HG02610 (cell line): ENCODE results near the gene NR5A2.

Source experiments
- ATAC-seq: cut with Tn5 transposase; IDR thresholded peaks from one replicate; pipeline ENCODE4 v1.9.1; 2021; ENCODE audit warnings: mild to moderate bottlenecking, moderate library complexity; ENCODE audit not compliant: unreplicated experiment

NR5A2 gene

DNA sequence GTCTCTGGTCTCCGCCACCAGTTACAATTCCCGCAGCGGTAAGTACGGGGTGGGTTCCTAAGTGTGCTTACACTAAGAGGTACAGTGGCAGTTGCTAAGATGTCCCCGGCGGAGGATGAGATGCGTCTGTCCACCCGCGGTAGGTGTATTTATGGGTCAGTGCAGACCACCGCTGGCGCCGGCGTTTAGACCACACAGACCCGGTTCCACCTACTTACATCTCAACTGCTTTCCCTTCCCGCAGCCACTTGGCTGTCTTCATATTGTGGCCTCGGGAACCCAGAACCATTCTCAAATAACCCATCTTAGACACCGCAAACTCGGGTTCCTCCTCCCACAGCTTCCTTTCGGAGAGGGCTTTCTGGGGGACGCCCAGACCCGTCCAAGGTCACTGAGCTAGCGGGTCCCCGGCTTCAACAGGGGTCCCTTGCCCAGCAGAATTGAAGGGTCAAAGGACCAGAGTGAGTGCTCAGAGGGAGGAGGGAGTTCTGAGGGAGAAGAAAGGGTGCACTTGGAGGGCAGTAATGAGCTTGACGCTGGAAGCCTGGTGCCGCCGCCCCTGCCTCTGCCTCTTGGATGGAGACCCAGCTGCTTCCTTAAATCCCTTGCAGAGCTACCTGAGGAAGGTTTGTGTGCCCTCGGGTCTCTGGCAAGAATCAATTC is 8.6 kb downstream of the NR5A2 start:
- ATAC-seq: no peak

DNA sequence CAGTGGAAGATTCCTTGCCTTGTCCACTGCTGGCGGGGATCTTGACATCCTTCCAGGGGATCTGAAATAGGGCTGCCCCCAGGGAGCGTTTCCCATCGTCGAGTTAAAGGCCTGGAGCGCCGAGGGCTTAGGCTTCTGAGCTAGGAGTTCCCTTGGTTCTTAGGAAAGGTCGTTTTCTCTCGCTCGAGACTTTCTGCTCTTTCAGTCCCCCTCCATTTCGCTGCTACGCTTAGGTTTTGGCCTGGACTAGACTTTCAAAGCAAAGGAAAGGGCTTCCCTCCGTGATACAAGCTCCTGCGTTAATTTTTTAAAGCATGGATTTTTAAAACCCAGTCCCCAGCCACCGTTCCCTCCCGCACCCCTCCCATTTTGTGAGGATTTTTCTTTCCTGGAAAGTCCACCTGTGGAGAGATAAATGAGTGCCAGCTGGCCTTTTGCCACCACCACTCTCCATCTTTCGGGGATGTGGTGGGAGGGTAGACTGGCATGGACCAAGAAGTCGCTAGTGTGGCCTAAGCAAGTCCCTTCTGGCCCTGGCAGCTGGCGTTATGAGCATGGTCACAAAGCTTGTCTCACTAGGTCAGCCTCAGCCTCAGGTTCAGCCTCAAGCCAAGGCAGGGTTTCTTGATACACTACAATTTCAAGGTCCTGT is 9.2 kb downstream of the NR5A2 start:
- ATAC-seq: no peak

DNA sequence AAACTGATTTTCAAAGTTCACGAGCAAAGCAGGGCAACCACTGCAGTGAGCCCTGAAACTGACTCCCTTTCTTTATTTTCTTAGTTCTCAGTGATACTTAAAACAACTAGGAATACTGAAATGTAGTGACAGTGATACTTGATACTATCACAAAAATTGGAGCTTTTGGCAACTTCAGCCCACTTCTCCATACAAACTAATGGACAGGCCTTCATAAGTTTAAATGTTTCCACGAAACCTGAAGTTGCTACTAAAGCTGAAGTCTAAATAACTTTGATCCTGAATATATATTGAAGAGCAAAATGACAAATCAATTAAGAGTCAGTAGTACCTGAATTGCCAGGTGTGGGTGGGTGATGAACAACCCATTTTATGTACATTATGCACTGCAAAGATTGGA is 10.0 kb downstream of the NR5A2 start:
- ATAC-seq: no peak

DNA sequence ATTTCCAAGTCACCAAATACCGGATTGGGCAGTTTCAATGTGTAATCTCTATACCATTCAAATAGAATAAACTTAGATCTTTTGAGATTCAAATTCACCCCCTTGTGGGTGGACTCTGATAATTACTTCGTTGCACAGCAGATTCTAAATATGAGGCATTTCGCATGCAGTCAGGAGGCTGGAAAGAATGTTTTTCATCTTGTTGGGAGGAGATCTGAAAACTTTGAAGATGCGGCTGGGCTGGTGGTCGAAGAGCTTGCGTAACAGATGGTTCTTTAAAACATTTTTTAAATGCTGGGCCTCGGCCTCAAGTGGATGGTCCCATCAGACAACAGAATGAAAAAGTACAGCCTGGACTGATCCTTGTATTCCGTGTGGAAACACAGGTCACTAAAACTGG is 10.4 kb downstream of the NR5A2 start:
- ATAC-seq: no peak

DNA sequence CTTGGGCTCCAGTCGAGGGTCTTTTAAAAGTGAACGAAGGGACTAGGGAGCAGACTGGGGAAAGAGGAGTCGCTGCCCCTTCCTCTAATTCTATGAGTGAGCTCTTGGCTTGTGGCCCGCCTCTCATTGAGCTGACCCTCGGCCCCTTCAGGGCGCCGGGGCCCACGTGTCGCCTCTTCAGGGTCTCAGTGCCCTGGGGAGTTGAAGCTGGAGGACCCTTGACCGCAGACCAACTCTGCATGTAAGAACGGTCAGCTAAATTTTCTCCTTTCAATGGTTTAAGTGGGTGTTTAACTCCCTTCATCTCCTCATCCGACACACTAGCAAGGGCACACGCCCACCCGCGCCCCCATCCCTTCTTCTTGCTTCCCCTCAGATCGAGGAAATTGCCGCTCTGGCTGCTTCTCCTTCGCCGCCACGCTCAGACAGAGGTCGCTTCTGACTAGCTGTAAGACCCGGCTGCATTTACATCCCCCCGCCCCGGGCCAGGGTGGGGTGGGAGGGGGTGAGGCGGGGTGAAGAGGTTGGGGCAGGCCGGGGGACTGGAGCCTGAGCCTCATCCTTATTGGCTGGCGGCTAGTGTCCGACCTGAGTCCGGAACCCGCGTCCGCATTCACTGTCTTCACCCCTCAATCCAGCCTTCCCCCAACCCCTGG is 10.9 kb downstream of the NR5A2 start:
- no peak for ATAC-seq

DNA sequence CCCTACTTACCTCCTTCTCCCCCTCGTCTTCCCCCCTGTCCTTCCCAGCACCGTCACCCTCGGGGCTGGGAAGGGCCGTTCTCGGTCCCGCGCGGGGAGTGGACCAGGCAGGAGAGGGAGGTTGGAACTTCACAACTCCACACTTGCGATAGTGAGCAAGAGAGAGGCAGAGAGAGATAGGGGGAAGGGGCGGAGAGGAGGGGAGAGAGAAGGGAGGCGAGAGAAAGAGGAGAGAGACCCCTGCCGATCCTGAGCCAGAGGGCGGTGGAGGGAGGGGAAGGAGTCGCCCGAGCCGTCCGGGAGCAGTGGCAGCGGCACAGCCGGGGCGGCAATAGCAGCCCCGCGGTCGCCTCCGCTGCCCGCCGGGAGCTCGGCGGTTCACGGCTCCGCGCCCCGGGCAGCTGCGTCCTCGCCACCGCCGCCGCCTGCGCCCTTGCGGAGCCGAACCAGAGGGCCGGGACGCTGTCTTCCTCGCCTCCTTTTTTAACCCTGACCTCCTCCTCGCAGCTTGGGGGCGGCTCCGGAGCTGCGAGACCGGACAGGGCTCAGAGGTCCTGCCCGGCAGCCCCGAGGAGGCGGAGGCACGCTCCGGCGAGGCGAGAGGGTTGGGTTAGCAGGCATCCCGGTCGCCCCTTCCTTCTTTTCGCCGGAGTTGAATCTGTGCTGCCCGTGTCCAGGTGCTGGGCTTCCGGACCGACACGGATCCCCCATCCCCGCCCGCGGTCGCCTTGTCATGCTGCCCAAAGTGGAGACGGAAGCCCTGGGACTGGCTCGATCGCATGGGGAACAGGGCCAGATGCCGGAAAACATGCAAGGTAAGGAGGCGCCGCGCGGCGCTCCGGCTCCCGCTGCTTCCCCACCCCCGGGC is 11.7 kb downstream of the NR5A2 start:
- no peak for ATAC-seq

DNA sequence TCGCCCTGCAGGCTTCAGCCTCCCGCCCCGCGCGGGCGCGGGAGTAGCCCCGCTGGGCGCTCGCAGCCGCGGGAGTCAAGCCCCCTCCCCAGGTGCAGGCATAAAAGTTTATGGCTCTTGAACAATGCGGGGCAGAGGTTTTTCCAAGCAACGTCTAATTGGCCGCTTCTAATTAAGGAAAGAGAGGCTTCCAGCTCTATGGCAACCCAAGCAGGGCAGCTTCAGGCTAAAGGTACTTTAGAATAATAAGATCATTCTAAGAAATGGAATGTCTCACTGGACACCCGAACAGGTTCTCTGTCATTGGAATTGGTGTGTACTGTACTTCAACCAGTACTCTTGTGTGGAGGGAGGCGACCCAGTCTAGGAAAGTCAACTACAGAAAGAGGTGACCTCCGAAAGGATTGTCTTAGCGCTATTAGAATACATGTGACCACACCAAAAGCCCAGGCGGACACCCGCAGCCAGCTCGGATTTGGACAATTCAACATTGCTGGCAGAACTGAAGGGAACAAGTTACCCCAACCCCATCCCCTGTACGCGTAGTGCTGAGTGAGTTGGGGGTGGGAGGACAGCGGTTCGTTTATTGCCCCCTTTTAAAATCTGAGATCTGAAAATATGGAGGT is 12.5 kb downstream of the NR5A2 start:
- no peak for ATAC-seq

DNA sequence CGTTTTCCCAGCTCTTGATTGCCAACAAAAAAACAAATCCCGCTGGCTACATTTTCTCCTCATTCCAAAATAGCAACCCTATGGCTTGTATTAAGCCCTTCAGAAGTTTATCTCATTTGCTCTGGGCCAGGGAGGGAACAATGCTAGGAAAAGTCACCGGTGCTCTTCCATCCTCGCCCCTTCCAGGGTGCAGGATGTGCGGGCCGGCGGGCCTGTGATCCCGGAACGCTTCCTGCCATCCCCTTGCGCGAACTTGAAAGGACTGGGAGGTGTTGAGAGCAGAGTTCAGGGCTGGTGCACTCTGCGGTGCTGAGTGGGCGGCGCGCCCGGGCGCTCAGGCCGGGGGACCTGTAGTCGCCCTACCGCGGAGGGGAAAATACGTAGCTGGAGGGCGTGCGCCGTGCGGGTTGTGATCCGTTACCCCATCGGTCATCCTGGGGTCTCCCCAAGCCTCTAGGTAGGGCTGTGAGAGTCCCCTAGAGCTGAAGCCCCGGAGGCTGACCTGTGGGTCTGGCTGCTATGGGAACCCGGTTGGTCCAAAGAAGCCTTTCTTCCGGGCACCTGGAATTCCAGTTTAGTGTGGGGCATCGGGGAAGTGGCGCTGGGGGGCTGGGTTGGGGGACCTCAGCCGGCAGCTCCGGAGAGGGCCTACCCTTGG is 13.1 kb downstream of the NR5A2 start:
- ATAC-seq: no peak

DNA sequence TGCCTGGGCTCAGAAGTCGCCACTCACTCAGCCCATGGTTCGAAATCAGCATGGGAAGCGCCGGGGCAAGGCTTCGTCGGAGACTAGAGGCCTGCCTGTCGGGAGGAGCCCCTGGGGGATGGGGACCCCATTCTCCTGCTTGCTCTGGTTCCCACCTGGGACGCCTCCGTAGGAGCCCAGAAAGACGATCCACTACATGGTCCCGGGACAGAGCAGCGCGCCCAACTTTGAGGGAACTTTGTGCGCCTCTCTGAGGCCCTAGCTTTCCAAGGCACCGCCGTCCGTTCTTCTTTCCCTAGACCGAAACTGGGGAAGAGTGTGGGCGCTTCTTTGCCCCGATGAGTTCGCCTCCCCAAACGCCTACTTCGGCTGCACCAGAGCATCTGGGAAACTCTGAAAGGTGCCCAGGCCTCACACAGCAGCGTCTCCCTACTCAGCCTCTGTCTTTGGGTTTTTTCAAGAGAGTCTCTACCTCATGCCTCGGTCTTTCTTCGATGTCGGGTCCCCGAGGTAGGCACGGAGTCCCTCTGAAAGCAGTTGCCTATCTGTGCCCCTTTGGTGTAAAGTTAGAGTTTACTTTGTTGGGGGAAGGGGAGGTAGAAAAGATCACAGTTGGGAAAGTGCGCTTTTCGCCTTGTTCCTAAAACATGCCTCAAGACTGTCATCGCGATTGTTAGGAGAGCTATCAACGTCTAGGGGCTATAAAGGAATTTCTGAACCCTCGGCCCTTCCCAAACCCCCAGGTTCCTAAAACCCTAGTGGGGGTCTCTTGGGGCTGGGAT is 14.0 kb downstream of the NR5A2 start:
- no peak for ATAC-seq

DNA sequence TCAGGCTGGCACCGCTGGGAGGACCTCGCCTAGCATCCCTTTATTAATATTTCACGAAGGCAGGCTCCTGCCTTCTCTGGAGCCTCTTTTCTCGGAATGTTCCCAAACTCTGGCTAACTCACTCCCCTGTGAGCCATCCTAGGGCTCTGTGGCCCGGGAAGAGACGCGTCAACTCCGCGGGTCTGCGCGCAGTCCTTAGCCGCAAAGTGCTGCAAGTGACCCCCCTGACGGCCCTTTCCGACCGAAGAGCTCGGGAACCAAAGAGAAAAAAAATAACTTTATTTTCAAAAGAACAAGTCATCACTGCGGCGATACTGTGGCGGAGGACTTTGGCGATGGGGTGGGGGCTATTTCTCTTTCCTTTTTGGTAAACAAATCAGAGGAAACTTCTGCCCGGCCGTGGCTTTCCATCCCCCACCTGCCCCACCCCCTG is 14.6 kb downstream of the NR5A2 start:
- ATAC-seq: no peak

DNA sequence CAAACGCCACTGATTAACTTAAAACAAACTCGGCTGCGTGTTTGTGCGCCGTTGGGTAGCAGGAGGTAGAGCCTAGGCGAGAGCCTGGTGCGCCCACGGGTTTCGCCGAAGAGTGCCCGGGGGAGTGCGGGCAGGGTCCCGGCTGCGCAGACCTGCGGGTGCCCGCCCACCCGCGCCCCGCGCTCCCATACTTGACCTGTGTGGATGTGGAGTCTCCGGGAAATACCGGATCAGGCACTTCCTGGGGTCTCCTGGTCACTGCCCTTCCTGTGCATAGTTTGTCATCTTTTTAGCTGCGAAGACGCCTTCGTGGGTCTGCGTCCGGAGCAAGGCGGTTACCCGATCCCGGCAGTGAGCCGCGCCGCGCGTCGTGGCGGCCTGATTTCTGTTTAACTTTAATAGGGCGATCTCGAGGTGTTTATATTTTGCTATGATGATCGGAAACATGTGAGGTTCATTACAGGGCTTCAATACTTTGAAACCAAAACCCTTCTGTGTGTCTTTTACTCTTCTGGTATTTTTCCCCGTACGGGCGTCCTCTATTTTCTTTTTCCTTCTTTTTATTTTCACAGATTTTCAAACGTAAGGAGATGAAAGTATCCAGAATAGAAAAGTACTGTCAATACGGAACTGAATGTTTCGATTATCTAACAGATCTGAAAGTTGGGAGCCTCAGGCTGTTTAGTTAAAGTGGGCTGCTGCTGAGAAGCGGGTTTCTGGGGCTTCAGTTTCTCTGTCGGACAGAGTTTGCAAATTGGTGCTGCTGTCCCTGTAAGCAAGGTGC is 15.2 kb downstream of the NR5A2 start:
- no peak for ATAC-seq

DNA sequence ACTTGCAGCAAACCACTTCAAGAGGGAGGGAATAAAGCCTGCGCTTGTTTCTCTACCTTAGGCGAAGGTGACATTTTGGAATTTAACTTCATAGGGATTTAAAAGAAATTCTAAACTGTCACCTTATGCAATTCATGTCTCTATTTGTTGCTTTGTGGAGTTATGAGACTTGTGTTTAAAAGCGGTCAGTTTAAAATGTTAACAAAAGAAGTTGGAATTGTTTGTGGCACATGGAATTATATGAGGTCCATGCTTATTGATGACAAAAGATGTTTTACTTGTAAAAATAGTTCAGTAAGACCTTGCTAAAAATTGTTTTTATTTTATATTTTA is 15.8 kb downstream of the NR5A2 start:
- no peak for ATAC-seq

DNA sequence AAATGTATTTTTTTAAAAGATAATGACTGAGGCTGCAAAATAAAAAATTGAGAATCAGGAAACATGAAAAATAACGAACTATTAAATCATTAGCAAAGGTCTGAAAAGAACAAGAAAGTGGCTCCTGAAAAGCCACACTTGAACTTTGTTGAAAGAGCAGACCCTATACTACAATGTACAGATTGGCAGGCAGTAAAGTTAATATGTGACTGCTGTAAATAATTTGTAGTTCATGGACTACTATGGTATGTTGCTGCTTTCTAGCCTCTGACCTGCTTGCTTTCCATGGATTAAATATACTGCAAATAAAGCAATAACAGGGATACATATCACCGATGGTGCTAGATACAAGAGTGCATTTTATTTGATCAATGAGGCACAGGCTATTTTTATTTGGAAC is 18.6 kb downstream of the NR5A2 start:
- ATAC-seq: no peak

DNA sequence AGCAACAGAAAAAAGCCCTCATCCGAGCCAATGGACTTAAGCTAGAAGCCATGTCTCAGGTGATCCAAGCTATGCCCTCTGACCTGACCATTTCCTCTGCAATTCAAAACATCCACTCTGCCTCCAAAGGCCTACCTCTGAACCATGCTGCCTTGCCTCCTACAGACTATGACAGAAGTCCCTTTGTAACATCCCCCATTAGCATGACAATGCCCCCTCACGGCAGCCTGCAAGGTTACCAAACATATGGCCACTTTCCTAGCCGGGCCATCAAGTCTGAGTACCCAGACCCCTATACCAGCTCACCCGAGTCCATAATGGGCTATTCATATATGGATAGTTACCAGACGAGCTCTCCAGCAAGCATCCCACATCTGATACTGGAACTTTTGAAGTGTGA is 20.7 kb downstream of the NR5A2 start:
- ATAC-seq: no peak

DNA sequence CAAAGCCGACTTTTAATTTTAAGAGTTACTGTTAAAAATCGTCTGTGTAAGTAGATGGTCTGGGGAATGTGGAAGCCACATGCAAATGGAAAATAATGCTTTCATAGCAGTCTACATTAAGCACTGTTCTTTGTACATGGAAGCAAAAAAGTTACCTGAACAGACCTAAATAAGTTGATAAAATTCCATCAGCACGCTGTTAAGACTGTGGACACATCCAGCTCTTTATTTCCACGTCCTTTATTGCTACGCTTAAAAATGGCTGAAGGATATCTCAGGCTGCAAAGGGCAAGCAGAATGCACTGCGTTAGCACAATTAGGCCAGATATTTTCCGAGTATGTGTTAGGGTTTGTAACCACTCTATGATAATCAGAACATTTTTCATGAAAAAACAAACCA is 22.3 kb downstream of the NR5A2 start:
- ATAC-seq: no peak

DNA sequence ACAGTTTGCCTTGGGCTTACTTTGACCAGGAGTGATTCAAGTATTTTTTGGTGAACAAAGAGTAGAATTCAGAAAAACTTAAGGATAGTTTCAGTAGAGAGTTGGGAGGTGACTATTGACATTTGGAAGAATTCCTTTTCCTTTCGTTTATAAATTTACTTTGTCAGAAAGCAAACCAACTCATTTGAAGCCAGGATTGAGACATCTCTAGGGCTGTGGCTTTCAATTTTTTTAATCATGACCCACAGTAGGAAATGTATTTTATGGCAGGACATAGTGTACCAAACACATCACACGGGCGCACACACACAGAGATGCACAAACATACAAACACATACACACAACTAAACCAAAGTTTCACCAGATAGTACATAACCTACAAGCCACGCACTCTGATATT is 24.1 kb downstream of the NR5A2 start:
- ATAC-seq: no peak

DNA sequence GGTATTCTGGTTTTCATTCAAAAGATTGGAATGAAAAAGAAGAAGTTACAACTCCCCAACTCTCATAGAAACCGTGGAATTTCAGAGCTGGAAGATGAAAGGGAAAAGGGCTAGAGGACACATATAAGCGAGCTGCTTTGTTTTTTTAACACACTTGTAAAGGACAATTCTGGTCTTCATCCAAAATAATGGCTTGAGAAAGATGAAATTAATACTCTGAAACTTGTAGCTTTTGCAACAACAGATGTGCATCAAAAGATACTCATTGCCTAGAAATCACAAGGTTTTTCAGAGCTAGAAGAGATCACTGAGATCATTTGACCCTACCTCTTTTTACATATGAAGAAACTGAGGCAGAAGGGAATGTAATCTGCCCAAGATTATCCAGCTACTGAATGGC is 25.6 kb downstream of the NR5A2 start:
- no peak for ATAC-seq

DNA sequence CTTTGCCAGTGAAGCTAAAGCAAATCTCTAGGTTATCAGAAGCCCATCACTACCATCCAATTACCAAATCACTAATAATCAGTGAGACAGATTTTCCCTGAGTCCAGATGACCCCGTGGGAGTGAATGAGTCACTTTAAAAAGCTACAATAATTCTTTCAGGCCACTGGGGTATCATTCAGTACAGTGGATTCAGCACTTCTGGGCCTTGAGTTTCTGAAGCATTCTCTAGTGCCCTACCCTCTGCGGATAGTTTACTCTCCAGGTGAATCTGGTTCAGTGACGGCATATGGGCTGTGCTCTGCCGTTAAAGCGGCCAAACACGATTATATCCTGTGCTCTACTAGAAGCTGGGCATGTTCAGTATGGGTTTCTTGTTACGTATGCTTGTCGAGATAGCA is 26.1 kb downstream of the NR5A2 start:
- no peak for ATAC-seq

DNA sequence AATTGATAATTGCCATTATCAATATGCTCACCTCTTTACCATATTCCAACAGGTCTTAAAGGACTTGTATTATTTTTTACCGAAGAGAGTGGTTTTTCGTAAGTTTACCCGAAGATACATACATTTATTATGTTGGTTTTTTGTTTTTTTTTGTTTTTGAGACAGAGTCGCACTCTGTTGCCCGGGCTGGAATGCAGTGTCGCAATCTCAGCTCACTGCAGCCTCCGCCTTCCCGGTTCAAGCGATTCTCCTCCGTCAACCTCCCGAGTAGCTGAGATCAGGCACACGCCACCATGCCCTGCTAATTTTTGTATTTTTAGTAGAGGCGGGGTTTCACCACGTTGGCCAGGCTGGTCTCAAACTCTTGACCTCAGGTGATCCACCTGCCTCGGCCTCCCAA is 30.8 kb downstream of the NR5A2 start:
- ATAC-seq: no peak
